OCI-LY7 (cell line): ENCODE measurements around the gene PARVG. TPM values are rescaled to one million over a fixed set of nuclear protein-coding genes. Genes with fewer than 3 reads are reported as not detected.

Experiments
- BruUV-seq: library from RNA; stranded (reverse); fragments of 400-500 nt; replicated peaks from 2 replicates; lab custom pipeline; 2021; lab: Mats Ljungman, UMichigan
- CTCF ChIA-PET: fragments of 300-600 bp; sonication (Branson Sonifier 250); formaldehyde crosslinking; loops from one replicate; lab custom pipeline; 2022; ENCODE audit warnings: antibody characterized with exemption; ENCODE audit not compliant: unreplicated experiment; lab: Charles Lee
- POLR2A ChIA-PET: fragments of 300-600 bp; sonication (Branson Sonifier 250); formaldehyde crosslinking; loops from one replicate; lab custom pipeline; 2022; ENCODE audit warnings: antibody characterized with exemption; lab: Charles Lee
- DNase-seq: peaks from one replicate; pipeline ENCODE4 v3.0.0-alpha.2; 2015; ENCODE audit warnings: low spot score
- H2AFZ ChIP-seq: fragments of 200-600 bp; sonication (generic), shearing (Covaris generic); 2 replicates; pipeline ENCODE4 v1.6.1; 2014; ENCODE audit warnings: mild to moderate bottlenecking, antibody characterized with exemption, low read length, moderate library complexity
- H3K27ac ChIP-seq: fragments of 200-600 bp; sonication (generic); 2 replicates; pipeline ENCODE4 v1.5.1; 2014; ENCODE audit warnings: mixed run types, low read depth, mild to moderate bottlenecking, moderate library complexity, low read length, inconsistent platforms; ENCODE audit not compliant: poor library complexity, severe bottlenecking
- H3K36me3 ChIP-seq: fragments of 200-600 bp; sonication (generic); 2 replicates; pipeline ENCODE4 v1.6.1; 2014; ENCODE audit warnings: mild to moderate bottlenecking, antibody characterized with exemption, low read length, moderate library complexity, mixed read lengths; ENCODE audit not compliant: insufficient read depth
- H3K4me1 ChIP-seq: fragments of 200-600 bp; sonication (generic); 2 replicates; pipeline ENCODE4 v1.5.1; 2014; ENCODE audit warnings: mild to moderate bottlenecking, low read length; ENCODE audit not compliant: insufficient read depth, poor library complexity, severe bottlenecking
- H3K4me2 ChIP-seq: fragments of 200-600 bp; sonication (generic); 2 replicates; pipeline ENCODE4 v1.6.1; 2014; ENCODE audit warnings: mild to moderate bottlenecking, low read length
- H3K4me3 ChIP-seq: fragments of 200-600 bp; sonication (generic); 2 replicates; pipeline ENCODE4 v1.5.1; 2014; ENCODE audit warnings: mild to moderate bottlenecking, low read depth, low read length; ENCODE audit not compliant: poor library complexity, severe bottlenecking
- H3K79me2 ChIP-seq: fragments of 200-600 bp; sonication (generic); 2 replicates; pipeline ENCODE4 v1.6.1; 2016; ENCODE audit warnings: low read depth, mild to moderate bottlenecking, low read length, moderate library complexity, mixed read lengths; ENCODE audit not compliant: insufficient read depth
- H3K9me2 ChIP-seq: fragments of 200-600 bp; sonication (generic); 2 replicates; pipeline ENCODE4 v1.6.1; 2016; ENCODE audit warnings: mild to moderate bottlenecking, low read length, mixed read lengths; ENCODE audit not compliant: insufficient read depth
- H3K9me3 ChIP-seq: fragments of 200-600 bp; sonication (generic); 2 replicates; pipeline ENCODE4 v1.6.1; 2014; ENCODE audit warnings: mild to moderate bottlenecking, mixed run types, low read length, mixed read lengths
- H4K20me1 ChIP-seq: fragments of 200-600 bp; sonication (generic); 2 replicates; pipeline ENCODE4 v1.6.1; 2014; ENCODE audit warnings: mild to moderate bottlenecking, antibody characterized with exemption, low read length, moderate library complexity, mixed read lengths; ENCODE audit not compliant: insufficient read depth
- CTCF ChIP-seq: fragments of 200-600 bp; sonication (generic); conservative IDR thresholded peaks from 2 replicates; pipeline ENCODE4 v1.5.1; 2014; ENCODE audit warnings: mild to moderate bottlenecking, antibody characterized with exemption, low read length, moderate library complexity, mixed read lengths
- EZH2phosphoT487 ChIP-seq: fragments of 200-600 bp; sonication (generic); IDR thresholded peaks from 2 replicates; pipeline ENCODE4 v1.6.1; 2018; ENCODE audit warnings: low read depth, borderline replicate concordance, mild to moderate bottlenecking, mixed run types, antibody characterized with exemption, low read length, moderate library complexity, mixed read lengths
- intact Hi-C: fragments of 100-400 bp; cut with micrococcal nuclease; formaldehyde crosslinking; loops from one replicate; pipeline ENCODE4 v1.10.0; 2022; ENCODE audit not compliant: unreplicated experiment
- total RNA-seq, 2 experiments: library from RNA; depleted of rRNA in 1 of 2; stranded (reverse); fragments of >200 nt in 1 of 2; shearing (Covaris generic) in 1 of 2; gene quantifications; 2 replicates each; pipeline ENCODE4 v1.2.3, GENCODE V29; 2014 to 2022

The PARVG gene
- total RNA-seq, 2 experiments from 2014 or later, result 0.85 to 7.7 TPM

GRCh38 chr22:44210722-44211121 lies 30.0 kb downstream of the PARVG start:
- BruUV-seq, result no TSS peak
- Histone ChIP-seq H3K27ac (no peak overlapping the region), H3K4me2 (no peak overlapping the region), H3K9me3 (no peaks in the 10 kb centered on the region), H3K79me2 (no peaks in the 10 kb centered on the region), H3K9me2 (no peaks in the 10 kb centered on the region), H4K20me1 (no peaks in the 10 kb centered on the region), H3K4me1 (peaks cover under 1% of the 10 kb centered on the region), H2AFZ (no peak overlapping the region), H3K4me3 (no peak overlapping the region), H3K36me3 (no peaks in the 10 kb centered on the region)
- CTCF ChIA-PET, result no interaction called here
- TF ChIP-seq CTCF (no peak), EZH2phosphoT487 (no peak)
- intact Hi-C loops, result no loop called here
- no peak for DNase-seq
- POLR2A ChIA-PET, result no interaction called here

- Histone ChIP-seq H4K20me1 (no peaks in the 10 kb centered on the region), H3K4me1 (no peaks in the 10 kb centered on the region), H3K9me2 (no peaks in the 10 kb centered on the region), H3K4me3 (no peak overlapping the region), H3K27ac (no peak overlapping the region), H3K4me2 (no peak overlapping the region), H3K36me3 (no peaks in the 10 kb centered on the region), H3K79me2 (no peaks in the 10 kb centered on the region), H2AFZ (no peak overlapping the region), H3K9me3 (no peaks in the 10 kb centered on the region)
- no TSS peak for BruUV-seq
- intact Hi-C loops, result no loop called here
- ChIA-PET POLR2A (no interaction called here), CTCF (no interaction called here)
- DNase-seq, result no peak
- TF ChIP-seq CTCF (no peak), EZH2phosphoT487 (no peak)
These were observed 30.7 kb downstream of the PARVG start for GRCh38 chr22:44211256-44211945.
